Transverse colon (tissue), 4 donors: ENCODE data around the gene SPX. TPM values are rescaled to one million over a fixed set of nuclear protein-coding genes. Genes with fewer than 3 reads are reported as not detected.

ENCODE experiments used
- DNase-seq: peaks from one replicate; pipeline ENCODE4 v3.0.0-alpha.2; 2019
- H3K27ac ChIP-seq, 4 donors: fragments of 200-600 bp; sonication (generic); 2 replicates each; pipeline ENCODE4 v1.5.1; 2016 to 2018; ENCODE audit warnings: inconsistent platforms in 4 of 4
- H3K27me3 ChIP-seq: fragments of 200-600 bp; sonication (generic); 2 replicates; pipeline ENCODE4 v1.5.1; 2017; ENCODE audit warnings: inconsistent platforms
- H3K36me3 ChIP-seq, 4 donors: fragments of 200-600 bp; sonication (generic); 2 replicates each; pipeline ENCODE4 v1.5.1; 2017 to 2019; ENCODE audit warnings: inconsistent platforms in 4 of 4
- H3K4me1 ChIP-seq, 4 donors: fragments of 200-600 bp; sonication (generic); 2 replicates each; pipeline ENCODE4 v1.5.1; 2017 to 2020; ENCODE audit warnings: inconsistent platforms in 4 of 4
- H3K4me3 ChIP-seq, 4 donors: fragments of 200-600 bp; sonication (generic); 1 replicate in 1 of 4; 2 replicates in 3 of 4; pipeline versions ENCODE4 v1.5.1 to v1.6.1; 2017 to 2019; ENCODE audit warnings: inconsistent platforms in 4 of 4
- H3K9me3 ChIP-seq, 2 donors: fragments of 200-600 bp; sonication (generic); 2 replicates each; pipeline ENCODE4 v1.5.1; 2017 to 2019; ENCODE audit warnings: inconsistent platforms in 2 of 2
- CTCF ChIP-seq, 5 experiments: fragments of 200-600 bp in 3 of 5; fragments of 450-650 bp in 2 of 5; sonication (generic) in 3 of 5; IDR thresholded peaks; 1 replicate in 2 of 5; 2 replicates in 3 of 5; pipeline ENCODE4 v1.5.1; 2016 to 2017; ENCODE audit warnings: antibody characterized with exemption in 5 of 5, inconsistent platforms in 3 of 5, mild to moderate bottlenecking in 2 of 5, moderate library complexity in 1 of 5
- EP300 ChIP-seq: sonication (generic); formaldehyde crosslinking; IDR thresholded peaks from one replicate; pipeline ENCODE4 v1.6.1; 2017; ENCODE audit warnings: antibody characterized with exemption, low read depth
- POLR2A ChIP-seq: fragments of 450-650 bp; IDR thresholded peaks from one replicate; pipeline ENCODE4 v1.6.1; 2016; ENCODE audit warnings: antibody characterized with exemption, mild to moderate bottlenecking, moderate library complexity
- POLR2AphosphoS5 ChIP-seq, 3 donors: sonication (generic); formaldehyde crosslinking; IDR thresholded peaks; one replicate each; pipeline ENCODE4 v1.6.1; 2016; ENCODE audit warnings: antibody characterized with exemption in 3 of 3
- WGBS, 2 donors: methylation state at CpG; one replicate each; pipeline ENCODE4 v1.1.5; 2018; ENCODE audit warnings: low coverage in 1 of 2; 5-methylcytosine and 5-hydroxymethylcytosine counted together
- in situ Hi-C, 4 donors: fragments of 200-750 bp; cut with MboI; loops; one replicate each; pipeline versions ENCODE4 v1.15.0 to v1.15.1; 2017; ENCODE audit warnings: low sequenced_read_pairs in 3 of 4, low pct_ligation_motif_present in 1 of 4, low pct_unique_long_range_greater_than_20kb in 1 of 4
- intact Hi-C: fragments of 100-400 bp; cut with DNase I; formaldehyde crosslinking; loops from one replicate; pipeline ENCODE4 v1.15.1; 2023; ENCODE audit warnings: low total_unique reads
- total RNA-seq, 4 donors: library from RNA; depleted of rRNA; stranded (reverse); fragments of >200 nt; gene quantifications; one replicate each; pipeline ENCODE4 v1.1.0, GENCODE V29; 2016

Gene SPX
- total RNA-seq, 4 donors from 2014 or later, result not detected

GRCh38 chr12:21580748-21581516 lies 54.8 kb downstream of the SPX start:
- in situ Hi-C loops (no loop called here), intact Hi-C loops (no loop called here)
- no peak overlapping the region for H3K4me3 ChIP-seq
- 82 to 85% methylated on average over 4 of the region's 4 CpGs for WGBS, 2 donors
- no peaks in the 10 kb centered on the region for H3K27me3 ChIP-seq
- no peaks in the 10 kb centered on the region for H3K4me1 ChIP-seq
- TF ChIP-seq POLR2A, result no peak
- no peak for TF ChIP-seq EP300
- TF ChIP-seq POLR2AphosphoS5 (IDR thresholded peaks at IDR 0.05), result no peak
- no peak for TF ChIP-seq CTCF (IDR thresholded peaks at IDR 0.05)
- DNase-seq, result no peak
- no peak overlapping the region for H3K27ac ChIP-seq
- H3K36me3 ChIP-seq, result no peaks in the 10 kb centered on the region
- H3K9me3 ChIP-seq, result no peaks in the 10 kb centered on the region

Other genes with a start within 250 kb of the SPX start
- gene SLCO1A2, start 191.4 kb upstream of the SPX start, total RNA-seq, result not detected
- not detected for gene IAPP, start 153.4 kb upstream of the SPX start, total RNA-seq
- gene PYROXD1, start 88.6 kb upstream of the SPX start, total RNA-seq, result 10 to 100 TPM in 3 of 4 donors, 1 to 10 TPM in 1; 9.8 to 41.0 (median 27.0) TPM
- 10 to 100 TPM in 3 of 4 donors, 1 to 10 TPM in 1; 2.2 to 32.0 (median 13.5) TPM for gene RECQL, start 24.7 kb upstream of the SPX start, total RNA-seq
- 10 to 100 TPM in 3 of 4 donors, 1 to 10 TPM in 1; 8.6 to 14.6 (median 13.1) TPM for gene GOLT1B, start 24.5 kb upstream of the SPX start, total RNA-seq
- under 1 TPM in 1 of 4 donors, not detected in 3; 0.16 TPM for gene GYS2, start 78.6 kb downstream of the SPX start, total RNA-seq
- gene LDHB, start 131.5 kb downstream of the SPX start, total RNA-seq, result 100 to 1,000 TPM in 3 of 4 donors, 10 to 100 TPM in 1; 68.1 to 145 (median 118) TPM
- 10 to 100 TPM in 1 of 4 donors, 1 to 10 TPM in 3; 3.0 to 22.1 (median 3.6) TPM for gene KCNJ8, start 248.4 kb downstream of the SPX start, total RNA-seq